Measurements from ENCODE around the gene CTXN2. TPM values are rescaled to one million over a fixed set of nuclear protein-coding genes. Genes with fewer than 3 reads are reported as not detected.

The CTXN2 gene
- total RNA-seq: not detected in 2 replicates

DNA sequence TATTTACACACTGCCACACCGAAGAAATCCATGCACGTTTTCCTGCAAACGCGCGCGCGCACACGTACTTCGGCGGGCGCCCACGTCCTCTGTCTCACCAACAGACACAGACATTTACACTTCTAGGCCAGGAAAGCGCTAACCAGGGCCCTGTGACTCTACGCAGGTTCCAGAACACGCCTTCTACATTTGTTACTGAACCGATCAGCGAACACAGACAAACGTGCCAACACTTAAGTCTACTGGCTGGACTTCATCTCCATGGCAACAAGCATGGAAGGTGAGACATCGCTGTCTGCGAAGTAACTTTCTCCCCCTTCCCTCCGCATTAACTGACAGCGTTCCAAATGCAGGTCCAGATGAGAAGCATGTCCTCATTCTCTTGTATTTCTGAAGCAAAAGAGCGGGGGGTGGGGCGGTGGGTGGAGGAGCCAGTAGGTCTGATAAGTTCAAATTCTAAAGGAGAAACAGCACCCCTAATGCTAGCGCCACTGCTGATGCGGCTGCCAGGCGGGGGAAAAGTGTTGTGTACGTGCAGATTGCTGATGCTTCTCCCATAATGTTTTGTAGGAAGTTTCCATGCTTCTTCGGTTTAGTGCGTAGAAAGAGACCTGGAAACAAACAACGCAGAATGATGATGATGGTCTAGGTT lies at the start of gene CTXN2:
CTXN2 (plus strand) TSS at position 92 of the 652 bp plus-strand sequence. CDS start 9,636 bp downstream, outside the sequence.
- DNase-seq (ENCODE audit: low read depth in 2 of 2): no peak

GRCh38 chr15:48143856-48144255 lies 47.6 kb upstream of the CTXN2 start:
- DNase-seq (ENCODE audit: low read depth in 2 of 2): peak in 1 of 2 donors; percentile 4

DNA sequence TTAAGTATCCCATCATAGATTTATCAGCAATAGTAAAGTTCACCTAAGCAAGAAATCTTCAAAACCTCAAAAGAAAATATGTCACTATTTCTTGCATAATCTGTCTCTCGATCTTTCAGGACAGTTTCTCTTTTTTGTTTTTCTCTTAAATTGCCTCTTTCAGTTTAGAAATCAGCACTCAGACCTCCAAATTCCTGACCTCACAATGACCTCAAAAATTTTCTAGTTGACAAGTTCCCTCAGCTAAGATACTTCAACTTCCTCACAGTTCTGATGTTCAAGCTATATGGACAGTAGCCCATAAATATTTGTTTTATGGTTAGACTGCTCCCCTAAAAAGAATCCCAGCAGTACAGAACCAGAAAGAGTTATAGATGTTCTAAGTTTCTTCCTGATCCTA lies 46.6 kb upstream of the CTXN2 start:
- peak in 1 of 2 donors; percentile 25 for DNase-seq (ENCODE audit: low read depth in 2 of 2)

DNA sequence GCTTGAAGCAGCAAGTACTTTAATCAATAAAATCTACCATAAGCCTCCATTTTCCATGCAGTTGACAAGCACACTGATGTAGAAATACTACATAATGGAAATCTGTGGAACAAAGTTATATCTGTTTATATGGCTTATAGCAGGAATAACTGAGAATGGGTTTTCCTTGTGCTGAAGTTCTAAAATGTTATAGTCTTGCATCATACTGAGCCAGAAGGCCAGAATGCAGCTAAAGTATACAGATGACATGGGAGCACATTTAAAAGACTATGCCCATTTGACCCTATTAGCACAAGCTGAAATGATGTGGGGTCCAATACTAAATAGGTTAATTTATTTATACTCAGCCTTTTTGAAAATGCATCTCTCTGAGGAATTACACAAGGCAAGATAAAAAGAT lies 45.5 kb upstream of the CTXN2 start:
- no peak for DNase-seq (ENCODE audit: low read depth in 2 of 2)

DNA sequence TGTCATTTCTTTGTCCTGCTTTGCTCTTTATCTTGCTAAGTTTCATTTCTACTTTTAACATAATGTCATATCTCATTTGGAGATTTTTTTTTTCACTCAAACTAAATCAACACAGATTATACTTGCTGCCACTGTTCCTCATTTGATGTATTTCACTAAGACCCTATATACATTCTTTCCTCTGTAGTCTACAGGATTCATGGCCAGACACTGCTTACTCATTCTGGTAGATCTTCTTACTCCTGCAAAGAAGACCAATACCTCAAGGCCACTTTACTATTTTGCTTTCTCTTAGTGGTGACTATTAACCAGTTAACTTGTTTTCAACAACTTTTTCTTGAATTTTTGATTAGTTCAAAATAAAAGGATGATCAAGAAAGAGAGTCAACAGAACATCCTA lies 44.1 kb upstream of the CTXN2 start:
- DNase-seq (ENCODE audit: low read depth in 2 of 2): no peak

GRCh38 chr15:48149858-48150257 lies 41.6 kb upstream of the CTXN2 start:
- peak in 1 of 2 donors; percentile 93 for DNase-seq (ENCODE audit: low read depth in 2 of 2)

DNA sequence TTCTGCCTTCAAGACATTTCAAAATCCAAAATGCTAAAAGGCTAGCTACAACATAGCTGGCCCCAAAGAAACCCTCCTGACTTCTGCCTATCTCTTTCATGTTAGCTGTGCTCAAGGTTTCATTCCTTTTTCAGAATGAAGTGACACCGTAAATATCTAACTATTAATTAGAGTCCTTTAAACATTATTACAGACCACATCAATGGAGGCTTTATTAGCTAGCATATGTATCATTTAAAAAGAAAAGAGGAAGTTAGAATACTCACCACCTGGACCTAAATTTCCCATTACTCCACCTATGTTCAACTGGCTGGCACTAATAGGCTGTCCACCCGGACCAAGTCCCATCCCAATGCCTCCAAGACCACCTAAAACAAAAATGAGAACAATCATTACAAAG lies 37.9 kb upstream of the CTXN2 start:
- DNase-seq (ENCODE audit: low read depth in 2 of 2): no peak

DNA sequence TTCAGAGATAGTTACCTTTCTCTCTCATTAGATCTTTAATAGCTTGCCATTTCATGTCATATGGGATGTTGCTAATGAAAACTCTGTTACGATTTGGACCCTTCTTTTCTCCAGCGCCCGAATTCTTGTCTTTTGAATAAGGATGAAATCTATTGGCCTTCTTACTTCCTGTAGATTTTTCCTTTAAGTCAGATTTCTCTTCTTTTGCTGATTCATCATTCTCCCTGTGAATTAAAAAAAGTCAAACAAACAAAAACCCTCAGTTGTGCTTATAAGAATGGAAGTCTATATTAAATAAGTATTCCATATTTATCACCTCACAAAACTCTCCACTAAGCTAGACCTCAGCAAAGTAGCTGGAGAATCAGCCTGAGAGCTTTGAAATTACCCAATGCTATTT lies 22.8 kb upstream of the CTXN2 start:
- no peak for DNase-seq (ENCODE audit: low read depth in 2 of 2)

DNA sequence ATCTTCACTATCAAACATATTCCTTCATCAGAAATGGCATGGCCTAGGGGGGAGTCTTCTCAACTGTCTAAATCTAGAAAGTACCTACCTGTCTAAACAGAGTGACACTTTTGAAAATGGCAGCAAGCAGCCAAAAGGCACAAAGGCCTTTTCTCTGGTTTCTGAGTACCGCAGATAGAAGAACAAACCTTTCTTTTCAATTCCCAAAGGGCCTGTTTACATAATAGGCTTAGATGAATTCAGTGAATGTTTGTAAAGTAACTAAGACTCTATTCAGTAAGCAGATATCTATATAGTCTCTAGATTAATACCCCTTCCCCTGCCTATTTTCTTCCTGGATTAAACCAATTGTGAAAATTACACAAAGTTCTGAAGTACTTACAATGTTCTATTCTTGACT lies 20.5 kb upstream of the CTXN2 start:
- DNase-seq (ENCODE audit: low read depth in 2 of 2): no peak

GRCh38 chr15:48175126-48175525 lies 16.3 kb upstream of the CTXN2 start:
- no peak for DNase-seq (ENCODE audit: low read depth in 2 of 2)

- DNase-seq (ENCODE audit: low read depth in 2 of 2): peak in 1 of 2 donors; percentile 44
Observed at GRCh38 chr15:48176112-48176511, 15.4 kb upstream of the CTXN2 start.

DNA sequence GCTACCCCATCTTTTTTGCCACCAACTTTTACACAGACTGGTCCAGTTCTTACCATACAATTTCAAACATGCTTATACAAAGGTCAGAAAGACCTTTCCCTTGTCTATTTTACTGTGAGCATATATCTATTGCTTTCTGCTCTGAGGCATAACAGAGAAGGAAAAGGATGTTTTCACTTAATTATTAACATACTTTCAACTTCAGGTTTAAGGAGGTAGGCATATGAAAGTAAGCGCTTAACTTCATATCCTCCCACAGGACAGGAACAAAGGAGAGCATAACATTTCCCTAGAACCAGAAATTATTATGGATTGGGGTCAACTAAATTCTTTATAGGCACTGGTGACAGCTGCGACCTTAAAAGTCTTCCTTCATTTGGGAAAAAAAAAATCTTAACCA lies 14.5 kb upstream of the CTXN2 start:
- DNase-seq (ENCODE audit: low read depth in 2 of 2): no peak

GRCh38 chr15:48177383-48177765 lies 14.1 kb upstream of the CTXN2 start:
- peak; percentile 81 to 82 for DNase-seq (ENCODE audit: low read depth in 2 of 2)

- DNase-seq (ENCODE audit: low read depth in 2 of 2): peak; percentile 79 to 89
Observed at GRCh38 chr15:48177766-48178647, 13.5 kb upstream of the CTXN2 start, which contains the start of gene MYEF2. MYEF2 (minus strand) TSS chr15:48178295; CDS start chr15:48178237, 58 bp downstream.

GRCh38 chr15:48178648-48178931 lies 12.9 kb upstream of the CTXN2 start:
- no peak for DNase-seq (ENCODE audit: low read depth in 2 of 2)

- DNase-seq (ENCODE audit: low read depth in 2 of 2): no peak
Observed at GRCh38 chr15:48182749-48183148, 8.7 kb upstream of the CTXN2 start.

DNA sequence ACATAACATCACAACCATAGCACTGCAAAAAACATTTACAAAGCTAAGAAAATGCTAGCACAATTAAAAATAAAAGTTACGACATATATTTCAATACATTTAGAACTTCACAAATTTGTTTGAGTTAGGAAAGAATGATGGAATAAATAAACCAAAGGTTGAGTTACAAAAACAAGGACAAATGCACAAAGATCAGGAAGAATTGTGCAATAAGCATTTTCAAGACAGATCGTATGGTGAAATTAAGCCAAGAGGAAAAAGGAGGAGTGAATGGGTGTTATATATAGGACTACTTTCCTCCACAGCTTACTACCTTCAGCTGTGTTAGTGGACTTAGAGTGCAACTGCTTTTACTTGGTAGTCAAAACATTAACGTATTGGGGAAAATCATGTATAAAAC lies 5.9 kb upstream of the CTXN2 start:
- DNase-seq (ENCODE audit: low read depth in 2 of 2): no peak

DNA sequence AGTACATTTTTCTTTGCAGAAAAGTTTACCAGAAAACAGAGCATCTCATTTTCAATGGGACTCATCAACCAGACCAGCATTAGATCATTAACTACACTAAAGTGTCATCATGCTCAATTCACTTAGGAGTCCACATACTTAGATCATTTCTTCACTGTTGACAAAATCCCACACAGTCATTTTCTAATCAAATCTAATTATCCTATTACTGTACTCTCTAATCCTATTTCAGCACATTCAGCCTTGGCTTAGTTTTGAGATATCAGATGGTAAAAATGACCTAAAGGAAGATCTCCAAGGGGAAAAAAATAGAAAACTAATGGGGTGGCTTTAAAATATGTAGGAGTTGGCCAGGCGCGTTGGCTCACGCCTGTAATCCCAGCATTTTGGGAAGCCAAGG lies 5.2 kb upstream of the CTXN2 start:
- DNase-seq (ENCODE audit: low read depth in 2 of 2): no peak

- peak; percentile 65 to 74 for DNase-seq (ENCODE audit: low read depth in 2 of 2)
Observed at GRCh38 chr15:48190932-48191573, 412 bp upstream of the CTXN2 start.

DNA sequence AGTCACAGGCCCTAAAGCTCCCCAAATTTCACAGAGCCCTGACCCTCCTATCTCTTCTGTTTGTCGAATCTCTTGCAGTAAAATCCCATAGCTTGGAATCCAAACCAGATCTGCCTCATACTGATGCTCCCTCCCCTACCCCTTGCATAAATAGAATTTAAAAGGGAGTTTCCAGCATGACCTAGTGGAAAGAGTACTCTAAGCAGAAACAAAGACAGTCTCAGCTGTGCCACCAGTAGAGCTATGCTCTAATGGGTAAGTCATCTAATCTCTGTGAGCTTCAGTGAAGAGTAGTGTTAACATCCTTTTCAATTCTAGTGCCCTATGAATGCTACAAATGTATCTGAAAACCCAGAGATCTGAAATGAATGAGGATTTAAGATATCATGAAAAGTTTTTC lies 10.6 kb downstream of the CTXN2 start:
- DNase-seq (ENCODE audit: low read depth in 2 of 2): no peak

DNA sequence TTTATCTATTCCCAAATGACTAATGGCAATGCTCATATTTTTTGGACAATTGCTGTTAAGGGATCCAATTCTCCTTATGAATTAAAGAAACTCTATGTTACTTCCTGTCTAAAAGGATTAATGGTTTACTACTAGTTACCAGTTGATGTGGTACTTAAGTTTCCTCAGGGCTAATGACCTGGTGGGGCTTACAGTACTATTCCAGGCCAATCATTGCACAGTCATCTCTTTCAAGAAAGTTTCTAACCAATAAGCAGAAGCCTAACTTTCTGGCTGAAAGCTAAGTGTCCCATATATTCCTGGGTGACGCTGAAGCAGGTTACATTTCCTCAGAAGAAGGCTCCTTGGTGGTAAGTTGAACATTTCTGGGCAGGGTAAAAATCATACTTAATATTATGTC lies 14.5 kb downstream of the CTXN2 start, which contains the start of gene SLC12A1:
SLC12A1 (plus strand) TSS at position 322 of the 400 bp plus-strand sequence. CDS start 1,418 bp downstream, outside the sequence.
- DNase-seq (ENCODE audit: low read depth in 2 of 2): no peak

DNA sequence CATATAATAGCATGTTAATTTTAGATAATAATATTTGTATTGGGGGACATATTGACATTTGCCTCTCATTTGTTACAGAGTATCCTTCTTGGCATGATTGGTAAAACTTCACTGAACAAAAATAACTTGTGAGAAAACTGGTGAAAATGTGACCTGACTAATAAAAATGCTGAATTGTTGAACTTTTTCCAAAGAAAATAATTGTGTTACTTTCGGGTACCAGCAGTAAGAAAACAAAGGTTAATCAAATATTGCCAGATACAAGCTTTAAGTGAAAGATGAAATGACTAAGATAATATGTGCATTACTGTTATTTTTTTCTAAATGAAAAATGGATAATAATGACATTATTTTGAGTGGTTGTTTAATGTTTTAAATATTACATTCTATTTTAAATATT lies 29.8 kb downstream of the CTXN2 start:
- DNase-seq (ENCODE audit: low read depth in 2 of 2): no peak
